ENCODE data around the gene HBP1. TPM values are rescaled to one million over a fixed set of nuclear protein-coding genes. Genes with fewer than 3 reads are reported as not detected.

Gene HBP1
- total and polyA plus RNA-seq, 2 experiments from 2014 or later: 36.0 to 52.8 TPM

DNA sequence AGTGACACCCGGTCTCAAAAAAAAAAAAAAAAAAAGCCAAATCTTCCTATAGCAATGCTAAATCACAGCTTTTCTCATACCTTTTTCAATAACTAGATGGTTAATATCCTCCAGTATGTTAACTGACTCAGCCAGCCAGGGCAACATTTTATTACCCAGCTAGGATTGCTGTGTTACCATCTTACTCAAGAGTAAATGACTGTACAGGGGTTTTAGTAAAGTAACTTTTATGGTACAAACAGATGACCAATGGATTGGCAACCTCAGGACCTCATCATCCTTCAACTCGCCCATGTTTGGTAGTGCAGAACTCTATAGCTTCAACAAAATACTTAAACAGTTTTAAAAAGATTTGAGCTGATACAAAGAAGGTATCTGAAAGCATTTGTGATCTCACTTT, 59.5 kb downstream of the HBP1 start (continued):
- TF ChIP-seq, protein P1, sequence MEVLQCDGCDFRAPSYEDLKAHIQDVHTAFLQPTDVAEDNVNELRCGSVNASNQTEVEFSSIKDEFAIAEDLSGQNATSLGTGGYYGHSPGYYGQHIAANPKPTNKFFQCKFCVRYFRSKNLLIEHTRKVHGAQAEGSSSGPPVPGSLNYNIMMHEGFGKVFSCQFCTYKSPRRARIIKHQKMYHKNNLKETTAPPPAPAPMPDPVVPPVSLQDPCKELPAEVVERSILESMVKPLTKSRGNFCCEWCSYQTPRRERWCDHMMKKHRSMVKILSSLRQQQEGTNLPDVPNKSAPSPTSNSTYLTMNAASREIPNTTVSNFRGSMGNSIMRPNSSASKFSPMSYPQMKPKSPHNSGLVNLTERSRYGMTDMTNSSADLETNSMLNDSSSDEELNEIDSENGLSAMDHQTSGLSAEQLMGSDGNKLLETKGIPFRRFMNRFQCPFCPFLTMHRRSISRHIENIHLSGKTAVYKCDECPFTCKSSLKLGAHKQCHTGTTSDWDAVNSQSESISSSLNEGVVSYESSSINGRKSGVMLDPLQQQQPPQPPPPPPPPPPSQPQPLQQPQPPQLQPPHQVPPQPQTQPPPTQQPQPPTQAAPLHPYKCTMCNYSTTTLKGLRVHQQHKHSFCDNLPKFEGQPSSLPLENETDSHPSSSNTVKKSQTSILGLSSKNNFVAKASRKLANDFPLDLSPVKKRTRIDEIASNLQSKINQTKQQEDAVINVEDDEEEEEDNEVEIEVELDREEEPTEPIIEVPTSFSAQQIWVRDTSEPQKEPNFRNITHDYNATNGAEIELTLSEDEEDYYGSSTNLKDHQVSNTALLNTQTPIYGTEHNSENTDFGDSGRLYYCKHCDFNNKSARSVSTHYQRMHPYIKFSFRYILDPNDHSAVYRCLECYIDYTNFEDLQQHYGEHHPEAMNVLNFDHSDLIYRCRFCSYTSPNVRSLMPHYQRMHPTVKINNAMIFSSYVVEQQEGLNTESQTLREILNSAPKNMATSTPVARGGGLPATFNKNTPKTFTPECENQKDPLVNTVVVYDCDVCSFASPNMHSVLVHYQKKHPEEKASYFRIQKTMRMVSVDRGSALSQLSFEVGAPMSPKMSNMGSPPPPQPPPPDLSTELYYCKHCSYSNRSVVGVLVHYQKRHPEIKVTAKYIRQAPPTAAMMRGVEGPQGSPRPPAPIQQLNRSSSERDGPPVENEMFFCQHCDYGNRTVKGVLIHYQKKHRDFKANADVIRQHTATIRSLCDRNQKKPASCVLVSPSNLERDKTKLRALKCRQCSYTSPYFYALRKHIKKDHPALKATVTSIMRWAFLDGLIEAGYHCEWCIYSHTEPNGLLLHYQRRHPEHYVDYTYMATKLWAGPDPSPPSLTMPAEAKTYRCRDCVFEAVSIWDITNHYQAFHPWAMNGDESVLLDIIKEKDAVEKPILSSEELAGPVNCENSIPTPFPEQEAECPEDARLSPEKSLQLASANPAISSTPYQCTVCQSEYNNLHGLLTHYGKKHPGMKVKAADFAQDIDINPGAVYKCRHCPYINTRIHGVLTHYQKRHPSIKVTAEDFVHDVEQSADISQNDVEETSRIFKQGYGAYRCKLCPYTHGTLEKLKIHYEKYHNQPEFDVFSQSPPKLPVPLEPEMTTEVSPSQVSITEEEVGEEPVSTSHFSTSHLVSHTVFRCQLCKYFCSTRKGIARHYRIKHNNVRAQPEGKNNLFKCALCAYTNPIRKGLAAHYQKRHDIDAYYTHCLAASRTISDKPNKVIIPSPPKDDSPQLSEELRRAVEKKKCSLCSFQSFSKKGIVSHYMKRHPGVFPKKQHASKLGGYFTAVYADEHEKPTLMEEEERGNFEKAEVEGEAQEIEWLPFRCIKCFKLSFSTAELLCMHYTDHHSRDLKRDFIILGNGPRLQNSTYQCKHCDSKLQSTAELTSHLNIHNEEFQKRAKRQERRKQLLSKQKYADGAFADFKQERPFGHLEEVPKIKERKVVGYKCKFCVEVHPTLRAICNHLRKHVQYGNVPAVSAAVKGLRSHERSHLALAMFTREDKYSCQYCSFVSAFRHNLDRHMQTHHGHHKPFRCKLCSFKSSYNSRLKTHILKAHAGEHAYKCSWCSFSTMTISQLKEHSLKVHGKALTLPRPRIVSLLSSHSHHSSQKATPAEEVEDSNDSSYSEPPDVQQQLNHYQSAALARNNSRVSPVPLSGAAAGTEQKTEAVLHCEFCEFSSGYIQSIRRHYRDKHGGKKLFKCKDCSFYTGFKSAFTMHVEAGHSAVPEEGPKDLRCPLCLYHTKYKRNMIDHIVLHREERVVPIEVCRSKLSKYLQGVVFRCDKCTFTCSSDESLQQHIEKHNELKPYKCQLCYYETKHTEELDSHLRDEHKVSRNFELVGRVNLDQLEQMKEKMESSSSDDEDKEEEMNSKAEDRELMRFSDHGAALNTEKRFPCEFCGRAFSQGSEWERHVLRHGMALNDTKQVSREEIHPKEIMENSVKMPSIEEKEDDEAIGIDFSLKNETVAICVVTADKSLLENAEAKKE (CRISPR knock-in tag; IDR thresholded peaks at IDR 0.05): no peak

DNA sequence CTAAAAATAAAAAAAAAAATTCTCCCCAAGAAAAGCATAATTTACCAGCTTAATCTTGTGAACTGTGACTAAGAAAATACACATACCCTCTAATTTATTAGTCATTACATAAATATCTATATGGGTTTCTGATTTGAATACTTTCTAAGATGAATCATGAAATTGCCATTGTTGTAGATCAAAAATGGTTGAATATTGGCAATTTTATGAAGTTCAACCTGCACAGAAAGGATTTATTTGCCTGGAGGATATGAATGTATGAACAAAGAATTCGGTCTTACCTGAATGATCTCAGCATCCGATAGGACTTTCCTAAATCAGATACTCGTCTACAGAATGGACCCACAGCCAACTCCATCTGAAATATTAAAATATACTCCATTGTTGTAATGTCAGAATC, 61.5 kb downstream of the HBP1 start:
- H3K36me3 Mint-ChIP-seq (ENCODE audit: low read depth): no peaks in the 10 kb centered on the region; the same call in 2 of the 3 replicates
- no peak overlapping the region for H3K4me2 ChIP-seq
- no peak for TF ChIP-seq ZNF114 (CRISPR knock-in tag; IDR thresholded peaks at IDR 0.05)
- TF ChIP-seq, protein P2, sequence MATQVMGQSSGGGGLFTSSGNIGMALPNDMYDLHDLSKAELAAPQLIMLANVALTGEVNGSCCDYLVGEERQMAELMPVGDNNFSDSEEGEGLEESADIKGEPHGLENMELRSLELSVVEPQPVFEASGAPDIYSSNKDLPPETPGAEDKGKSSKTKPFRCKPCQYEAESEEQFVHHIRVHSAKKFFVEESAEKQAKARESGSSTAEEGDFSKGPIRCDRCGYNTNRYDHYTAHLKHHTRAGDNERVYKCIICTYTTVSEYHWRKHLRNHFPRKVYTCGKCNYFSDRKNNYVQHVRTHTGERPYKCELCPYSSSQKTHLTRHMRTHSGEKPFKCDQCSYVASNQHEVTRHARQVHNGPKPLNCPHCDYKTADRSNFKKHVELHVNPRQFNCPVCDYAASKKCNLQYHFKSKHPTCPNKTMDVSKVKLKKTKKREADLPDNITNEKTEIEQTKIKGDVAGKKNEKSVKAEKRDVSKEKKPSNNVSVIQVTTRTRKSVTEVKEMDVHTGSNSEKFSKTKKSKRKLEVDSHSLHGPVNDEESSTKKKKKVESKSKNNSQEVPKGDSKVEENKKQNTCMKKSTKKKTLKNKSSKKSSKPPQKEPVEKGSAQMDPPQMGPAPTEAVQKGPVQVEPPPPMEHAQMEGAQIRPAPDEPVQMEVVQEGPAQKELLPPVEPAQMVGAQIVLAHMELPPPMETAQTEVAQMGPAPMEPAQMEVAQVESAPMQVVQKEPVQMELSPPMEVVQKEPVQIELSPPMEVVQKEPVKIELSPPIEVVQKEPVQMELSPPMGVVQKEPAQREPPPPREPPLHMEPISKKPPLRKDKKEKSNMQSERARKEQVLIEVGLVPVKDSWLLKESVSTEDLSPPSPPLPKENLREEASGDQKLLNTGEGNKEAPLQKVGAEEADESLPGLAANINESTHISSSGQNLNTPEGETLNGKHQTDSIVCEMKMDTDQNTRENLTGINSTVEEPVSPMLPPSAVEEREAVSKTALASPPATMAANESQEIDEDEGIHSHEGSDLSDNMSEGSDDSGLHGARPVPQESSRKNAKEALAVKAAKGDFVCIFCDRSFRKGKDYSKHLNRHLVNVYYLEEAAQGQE (IDR thresholded peaks at IDR 0.05; ENCODE audit: unreplicated experiment): no peak
- TF ChIP-seq, protein P1 (CRISPR knock-in tag; IDR thresholded peaks at IDR 0.05): no peak
- TF ChIP-seq, protein P3, sequence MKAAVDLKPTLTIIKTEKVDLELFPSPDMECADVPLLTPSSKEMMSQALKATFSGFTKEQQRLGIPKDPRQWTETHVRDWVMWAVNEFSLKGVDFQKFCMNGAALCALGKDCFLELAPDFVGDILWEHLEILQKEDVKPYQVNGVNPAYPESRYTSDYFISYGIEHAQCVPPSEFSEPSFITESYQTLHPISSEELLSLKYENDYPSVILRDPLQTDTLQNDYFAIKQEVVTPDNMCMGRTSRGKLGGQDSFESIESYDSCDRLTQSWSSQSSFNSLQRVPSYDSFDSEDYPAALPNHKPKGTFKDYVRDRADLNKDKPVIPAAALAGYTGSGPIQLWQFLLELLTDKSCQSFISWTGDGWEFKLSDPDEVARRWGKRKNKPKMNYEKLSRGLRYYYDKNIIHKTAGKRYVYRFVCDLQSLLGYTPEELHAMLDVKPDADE (IDR thresholded peaks at IDR 0.05): no peak

More for the DNA sequence above, 61.5 kb downstream of the HBP1 start:
- no peak overlapping the region for H3K4me3 ChIP-seq
- no peak overlapping the region for H3K27ac Mint-ChIP-seq
- H3K4me1 ChIP-seq (ENCODE audit: insufficient read depth): peaks cover 12% of the 10 kb centered on the region; the same call in 1 of the 2 replicates
- no peaks in the 10 kb centered on the region for H3K9me3 Mint-ChIP-seq
- H3K27me3 Mint-ChIP-seq (ENCODE audit: insufficient read depth, low read depth, poor library complexity): no peaks in the 10 kb centered on the region
- H3K27me3 ChIP-seq (ENCODE audit: insufficient read depth): no peaks in the 10 kb centered on the region
- ATAC-seq (no peak), DNase-seq (ENCODE audit: low spot score) (no peak)
- no peaks in the 10 kb centered on the region for H4K20me1 ChIP-seq (replicated peaks; ENCODE audit: insufficient read depth)
- peaks cover 29% of the 10 kb centered on the region for H3K4me1 Mint-ChIP-seq
- H3F3A ChIP-seq (replicated peaks; ENCODE audit: low read depth): no peaks in the 10 kb centered on the region
- H3K9me2 ChIP-seq (ENCODE audit: insufficient read depth): no peaks in the 10 kb centered on the region
- H3K27ac ChIP-seq (ENCODE audit: low read depth): no peak overlapping the region
- H2AFZ ChIP-seq: no peak overlapping the region
- H3K79me2 ChIP-seq (replicated peaks; ENCODE audit: insufficient read depth): no peaks in the 10 kb centered on the region
- no peaks in the 10 kb centered on the region for H3K36me3 ChIP-seq (ENCODE audit: insufficient read depth)
- H3K4me3 Mint-ChIP-seq: no peak overlapping the region
